Nephron (organoid): ENCODE measurements around the gene MYZAP.

ENCODE experiments used
- H3K27ac Mint-ChIP-seq, 3 experiments: 2 replicates each; pipeline ENCODE4 v1.8.0; 2020; ENCODE audit warnings: mixed read lengths in 3 of 3, mild to moderate bottlenecking in 2 of 3, moderate library complexity in 1 of 3
- H3K27me3 Mint-ChIP-seq: 2 replicates; pipeline ENCODE4 v1.8.0; 2021; ENCODE audit warnings: low read depth, mild to moderate bottlenecking, moderate library complexity, mixed read lengths
- H3K36me3 Mint-ChIP-seq: 2 replicates; pipeline ENCODE4 v1.8.0; 2020; ENCODE audit warnings: low read depth, mixed read lengths
- H3K4me1 Mint-ChIP-seq: 2 replicates; pipeline ENCODE4 v1.8.0; 2020; ENCODE audit warnings: mixed read lengths
- H3K4me3 Mint-ChIP-seq, 3 experiments: 2 replicates each; pipeline ENCODE4 v1.8.0; 2020; ENCODE audit warnings: mild to moderate bottlenecking in 3 of 3, mixed read lengths in 3 of 3, moderate library complexity in 2 of 3
- H3K9me3 Mint-ChIP-seq: 2 replicates; pipeline ENCODE4 v1.8.0; 2020; ENCODE audit warnings: mixed read lengths
- CTCF ChIP-seq, 3 experiments: fragments of 200-600 bp; sonication (generic); IDR thresholded peaks; one replicate each; pipeline ENCODE4 v1.5.0; 2021; ENCODE audit warnings: antibody characterized with exemption in 3 of 3; ENCODE audit not compliant: unreplicated experiment in 3 of 3

Gene MYZAP

GRCh38 chr15:57654153-57654852 is 62.6 kb downstream of the MYZAP start:
- no peaks in the 10 kb centered on the region for H3K9me3 Mint-ChIP-seq
- H3K4me1 Mint-ChIP-seq = peaks cover 60% of the 10 kb centered on the region
- no peak for TF ChIP-seq CTCF (IDR thresholded peaks at IDR 0.05; ENCODE audit: unreplicated experiment in 3 of 3)
- H3K27me3 Mint-ChIP-seq = no peaks in the 10 kb centered on the region
- no peaks in the 10 kb centered on the region for H3K36me3 Mint-ChIP-seq
- peak overlapping the region; percentile 84 to 93 (median 89) for H3K27ac Mint-ChIP-seq
- H3K4me3 Mint-ChIP-seq = peak overlapping the region in 1 of 3 experiments; percentile 6

GRCh38 chr15:57655053-57655452 is 63.3 kb downstream of the MYZAP start:
- no peaks in the 10 kb centered on the region for H3K36me3 Mint-ChIP-seq
- peaks cover 60% of the 10 kb centered on the region for H3K4me1 Mint-ChIP-seq
- H3K27ac Mint-ChIP-seq = peak overlapping the region; percentile 84 to 93 (median 89)
- H3K4me3 Mint-ChIP-seq = peak overlapping the region in 1 of 3 experiments; percentile 15
- TF ChIP-seq CTCF (IDR thresholded peaks at IDR 0.05; ENCODE audit: unreplicated experiment in 3 of 3) = no peak
- no peaks in the 10 kb centered on the region for H3K27me3 Mint-ChIP-seq
- no peaks in the 10 kb centered on the region for H3K9me3 Mint-ChIP-seq

- H3K4me1 Mint-ChIP-seq = peaks cover 61% of the 10 kb centered on the region
- peak overlapping the region; percentile 84 to 91 (median 89) for H3K27ac Mint-ChIP-seq
- no peaks in the 10 kb centered on the region for H3K36me3 Mint-ChIP-seq
- no peak for TF ChIP-seq CTCF (IDR thresholded peaks at IDR 0.05; ENCODE audit: unreplicated experiment in 3 of 3)
- H3K4me3 Mint-ChIP-seq = no peak overlapping the region
- no peaks in the 10 kb centered on the region for H3K9me3 Mint-ChIP-seq
- H3K27me3 Mint-ChIP-seq = no peaks in the 10 kb centered on the region
Observed at GRCh38 chr15:57655809-57656208, 64.1 kb downstream of the MYZAP start.

- no peaks in the 10 kb centered on the region for H3K9me3 Mint-ChIP-seq
- peaks cover 64% of the 10 kb centered on the region for H3K4me1 Mint-ChIP-seq
- TF ChIP-seq CTCF (IDR thresholded peaks at IDR 0.05; ENCODE audit: unreplicated experiment in 3 of 3) = no peak
- H3K4me3 Mint-ChIP-seq = no peak overlapping the region
- no peaks in the 10 kb centered on the region for H3K36me3 Mint-ChIP-seq
- no peaks in the 10 kb centered on the region for H3K27me3 Mint-ChIP-seq
- peak overlapping the region; percentile 84 to 91 (median 89) for H3K27ac Mint-ChIP-seq
Observed at GRCh38 chr15:57656434-57656833, 64.7 kb downstream of the MYZAP start.

GRCh38 chr15:57657619-57658018 is 65.9 kb downstream of the MYZAP start:
- no peaks in the 10 kb centered on the region for H3K9me3 Mint-ChIP-seq
- no peaks in the 10 kb centered on the region for H3K36me3 Mint-ChIP-seq
- H3K4me3 Mint-ChIP-seq = no peak overlapping the region
- no peaks in the 10 kb centered on the region for H3K27me3 Mint-ChIP-seq
- H3K4me1 Mint-ChIP-seq = peaks cover 64% of the 10 kb centered on the region
- TF ChIP-seq CTCF (IDR thresholded peaks at IDR 0.05; ENCODE audit: unreplicated experiment in 3 of 3) = no peak
- peak overlapping the region; percentile 84 to 91 (median 89) for H3K27ac Mint-ChIP-seq
